ENCODE results near the gene HDAC6. TPM values are rescaled to one million over a fixed set of nuclear protein-coding genes. Genes with fewer than 3 reads are reported as not detected.

The HDAC6 gene
- total RNA-seq, 2 experiments from 2014 or later, result 71.8 to 81.9 TPM

DNA sequence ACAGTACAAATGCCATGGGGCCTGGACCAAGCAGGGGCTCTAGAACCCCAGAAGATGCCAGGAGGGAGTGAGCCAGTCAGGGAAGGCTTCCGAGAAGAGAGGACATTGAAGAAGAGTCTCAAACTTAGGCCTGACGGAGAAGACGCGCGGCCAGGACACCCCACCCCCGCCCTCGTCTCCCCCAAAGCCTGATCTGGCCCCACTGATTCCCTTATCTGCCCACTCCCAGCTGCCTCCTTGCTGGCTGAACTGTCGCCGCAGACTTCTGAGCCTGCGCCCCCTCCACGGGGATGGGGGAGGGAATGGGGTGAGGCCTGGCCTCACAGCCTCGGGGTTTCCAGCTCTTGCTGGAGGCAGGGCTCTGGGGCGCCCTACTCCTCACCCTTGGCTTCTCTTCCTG is 19.1 kb upstream of the HDAC6 start:
- H3K27me3 Mint-ChIP-seq, result no peaks in the 10 kb centered on the region
- no peaks in the 10 kb centered on the region for H3K9me3 Mint-ChIP-seq
- H3K4me3 Mint-ChIP-seq, result no peak overlapping the region
- ChIA-PET POLR2A (no interaction called here), CTCF (no interaction called here)
- DNase-seq, result no peak
- intact Hi-C loops (cut with micrococcal nuclease), result no loop called here
- H3K36me3 Mint-ChIP-seq, result no peaks in the 10 kb centered on the region
- H3K27ac Mint-ChIP-seq, result no peak overlapping the region
- no peaks in the 10 kb centered on the region for H3K4me1 Mint-ChIP-seq (ENCODE audit: low read depth)

GRCh38 chrX:48784726-48785125 is 17.1 kb upstream of the HDAC6 start:
- Mint-ChIP-seq H3K4me1 (ENCODE audit: low read depth) (peaks cover 7% of the 10 kb centered on the region), H3K4me3 (no peak overlapping the region), H3K36me3 (no peaks in the 10 kb centered on the region), H3K9me3 (no peaks in the 10 kb centered on the region), H3K27me3 (no peaks in the 10 kb centered on the region), H3K27ac (no peak overlapping the region)
- intact Hi-C loops (cut with micrococcal nuclease), result no loop called here
- ChIA-PET POLR2A (interaction anchor here (0.9 kb wide), 1 partner anchor 172 kb away, joined by 3 read pairs; the partner anchor contains the start of gene OTUD5), CTCF (no interaction called here)
- no peak for DNase-seq

DNA sequence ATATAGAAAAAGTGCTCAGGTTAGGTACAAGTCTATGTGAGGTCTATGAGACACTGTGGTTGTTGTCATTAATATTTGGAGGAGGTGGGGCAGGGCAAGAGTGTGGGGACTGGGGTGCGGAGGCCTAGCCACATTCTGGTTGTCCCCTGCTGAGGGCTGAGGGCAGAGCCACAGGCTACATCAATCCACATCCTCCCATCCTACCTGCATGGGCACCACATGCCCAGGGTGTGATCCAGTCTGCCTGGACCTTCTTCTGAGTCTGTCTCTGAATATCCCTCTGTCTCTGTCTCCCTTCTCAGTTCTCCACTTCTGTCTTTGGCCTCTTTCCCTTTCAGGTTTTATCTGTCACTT is 16.7 kb upstream of the HDAC6 start:
- Mint-ChIP-seq H3K27ac (no peak overlapping the region), H3K4me1 (ENCODE audit: low read depth) (peaks cover 8% of the 10 kb centered on the region), H3K4me3 (no peak overlapping the region), H3K9me3 (no peaks in the 10 kb centered on the region), H3K27me3 (no peaks in the 10 kb centered on the region), H3K36me3 (no peaks in the 10 kb centered on the region)
- intact Hi-C loops (cut with micrococcal nuclease), result no loop called here
- ChIA-PET POLR2A (interaction anchor here (0.9 kb wide), 1 partner anchor 172 kb away, joined by 3 read pairs; the partner anchor contains the start of gene OTUD5), CTCF (no interaction called here)
- DNase-seq, result no peak

- H3K27me3 Mint-ChIP-seq, result no peaks in the 10 kb centered on the region
- POLR2A ChIA-PET, result no interaction called here
- no peaks in the 10 kb centered on the region for H3K9me3 Mint-ChIP-seq
- intact Hi-C loops (cut with micrococcal nuclease), result no loop called here
- H3K27ac Mint-ChIP-seq, result no peak overlapping the region
- no peak for DNase-seq
- CTCF ChIA-PET, result no interaction called here
- H3K4me3 Mint-ChIP-seq, result no peak overlapping the region
- H3K4me1 Mint-ChIP-seq (ENCODE audit: low read depth), result peaks cover 8% of the 10 kb centered on the region
- H3K36me3 Mint-ChIP-seq, result no peaks in the 10 kb centered on the region
These were observed 16.2 kb upstream of the HDAC6 start for GRCh38 chrX:48785540-48786214.

DNA sequence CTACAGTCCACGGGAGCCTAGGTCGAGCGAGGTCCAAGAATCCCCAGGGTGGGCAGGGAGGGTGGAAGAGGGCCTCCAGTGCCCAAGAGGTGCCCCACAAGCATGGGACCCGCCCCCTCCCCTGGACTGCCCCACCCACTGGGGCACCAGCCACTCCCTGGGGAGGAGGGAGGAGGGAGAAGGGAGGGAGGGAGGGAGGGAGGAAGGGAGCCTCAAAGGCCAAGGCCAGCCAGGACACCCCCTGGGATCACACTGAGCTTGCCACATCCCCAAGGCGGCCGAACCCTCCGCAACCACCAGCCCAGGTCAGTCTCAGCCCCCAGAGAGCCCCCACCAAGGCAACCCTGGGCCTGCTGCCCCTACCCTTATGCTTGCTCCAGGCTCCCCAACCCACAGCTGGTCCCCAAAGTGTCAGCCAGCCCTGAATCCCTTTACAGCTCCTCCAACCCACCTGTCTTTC is 15.5 kb upstream of the HDAC6 start, which contains the start of gene GATA1:
Gene GATA1 (plus strand): TSS at position 250 of the 460 bp plus-strand sequence. CDS start 4,520 bp downstream, outside the sequence.
- no peak within 1 kb of the TSS for H3K27ac Mint-ChIP-seq
- H3K4me3 Mint-ChIP-seq, result no peak within 1 kb of the TSS
- intact Hi-C loops (cut with micrococcal nuclease), result no loop called here
- no peaks in the 10 kb centered on the region for H3K9me3 Mint-ChIP-seq
- POLR2A ChIA-PET, result no interaction called here
- no peaks in the 10 kb centered on the region for H3K36me3 Mint-ChIP-seq
- H3K27me3 Mint-ChIP-seq, result no peaks in the 10 kb centered on the region
- CTCF ChIA-PET, result no interaction called here
- no peak for DNase-seq
- peaks cover 8% of the 10 kb centered on the region for H3K4me1 Mint-ChIP-seq (ENCODE audit: low read depth)

DNA sequence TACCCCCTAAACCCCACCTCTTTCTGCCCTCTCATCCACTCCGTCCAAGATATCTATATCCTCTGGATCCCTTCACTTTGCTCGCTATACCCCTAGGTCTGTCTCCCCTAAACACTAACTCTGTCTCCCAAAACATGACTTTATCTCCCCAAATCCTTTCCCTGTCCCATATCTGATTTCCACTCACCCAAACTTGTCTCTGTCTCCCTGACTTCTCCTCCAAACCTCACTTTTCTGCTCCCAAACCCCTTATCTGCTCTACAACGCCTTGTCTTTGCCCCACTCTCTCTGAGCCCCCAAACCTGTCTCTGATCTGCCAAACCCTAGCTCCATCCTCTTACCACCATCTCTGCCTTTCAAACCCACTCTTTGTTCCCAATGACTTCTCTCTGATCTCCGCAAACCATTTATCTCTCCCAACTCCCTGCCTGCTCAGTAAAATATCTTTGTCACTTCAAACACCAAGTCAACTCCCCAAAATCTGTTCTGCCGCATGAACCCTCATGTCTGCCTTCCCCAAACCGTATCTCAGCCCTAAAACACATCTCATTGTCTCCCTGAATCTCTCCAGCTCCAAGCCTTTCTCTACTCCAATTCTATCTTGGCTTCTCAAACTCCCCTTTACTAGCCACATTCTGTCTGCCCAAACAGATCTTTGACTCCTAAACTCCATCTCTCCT is 14.9 kb upstream of the HDAC6 start:
- POLR2A ChIA-PET, result no interaction called here
- H3K27me3 Mint-ChIP-seq, result no peaks in the 10 kb centered on the region
- intact Hi-C loops (cut with micrococcal nuclease), result no loop called here

DNA sequence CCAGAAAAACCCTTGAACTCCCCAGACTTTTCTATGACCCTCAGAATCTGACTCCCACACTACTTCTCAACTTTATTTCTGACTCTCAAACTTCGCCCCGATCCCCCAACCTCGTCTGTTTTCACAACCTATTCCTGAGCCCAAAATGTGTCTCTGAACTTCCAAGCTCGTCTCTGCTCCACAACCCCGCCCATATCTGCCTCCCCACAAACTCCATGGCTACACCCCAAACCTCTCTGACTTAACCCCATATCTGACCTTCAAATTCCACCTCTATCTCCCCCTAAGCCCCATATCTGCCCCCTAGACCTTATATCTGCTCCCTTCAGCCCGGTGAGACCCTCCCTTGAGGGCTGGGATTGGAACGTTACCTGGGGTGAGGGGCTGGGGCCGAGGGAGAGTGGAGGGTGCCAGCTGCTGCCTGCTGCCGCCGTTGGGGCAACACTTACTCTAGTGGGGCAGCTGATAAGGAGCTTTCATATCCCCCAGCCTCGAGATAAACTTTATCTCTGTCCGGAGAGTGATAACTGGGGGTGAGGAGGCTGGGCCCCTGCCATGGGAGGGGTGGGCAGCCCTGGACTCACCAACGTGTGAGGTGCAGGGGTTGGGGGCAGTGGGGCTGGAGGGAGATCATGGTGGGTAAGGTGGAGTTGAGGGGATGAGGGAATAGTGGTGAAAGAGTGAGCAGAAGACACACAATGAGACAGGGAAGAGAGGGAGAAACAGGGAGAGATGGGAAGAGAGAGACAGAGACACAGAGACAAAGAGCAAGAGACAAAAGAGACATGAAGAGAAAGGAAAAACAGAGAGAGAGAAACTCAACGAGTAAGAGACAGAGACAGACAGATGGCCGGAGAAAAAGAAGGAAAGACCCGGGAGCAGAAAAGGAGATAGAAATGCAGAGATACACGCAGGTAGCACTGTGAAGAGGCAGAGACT is 14.1 kb upstream of the HDAC6 start:
- no peaks in the 10 kb centered on the region for H3K36me3 Mint-ChIP-seq
- ChIA-PET POLR2A (no interaction called here), CTCF (no interaction called here)
- no peak overlapping the region for H3K4me3 Mint-ChIP-seq
- H3K27ac Mint-ChIP-seq, result no peak overlapping the region
- no peaks in the 10 kb centered on the region for H3K9me3 Mint-ChIP-seq
- H3K4me1 Mint-ChIP-seq (ENCODE audit: low read depth), result peaks cover 8% of the 10 kb centered on the region
- intact Hi-C loops (cut with micrococcal nuclease), result no loop called here
- H3K27me3 Mint-ChIP-seq, result no peaks in the 10 kb centered on the region
- DNase-seq, result no peak

More for the DNA sequence above, 14.9 kb upstream of the HDAC6 start:
- DNase-seq, result no peak
- CTCF ChIA-PET, result no interaction called here
- Mint-ChIP-seq H3K4me3 (no peak overlapping the region), H3K27ac (no peak overlapping the region), H3K4me1 (ENCODE audit: low read depth) (peaks cover 8% of the 10 kb centered on the region), H3K9me3 (no peaks in the 10 kb centered on the region), H3K36me3 (no peaks in the 10 kb centered on the region)

- ChIA-PET POLR2A (no interaction called here), CTCF (no interaction called here)
- intact Hi-C loops (cut with micrococcal nuclease), result no loop called here
- Mint-ChIP-seq H3K4me3 (no peak overlapping the region), H3K4me1 (ENCODE audit: low read depth) (peaks cover 8% of the 10 kb centered on the region), H3K27me3 (no peaks in the 10 kb centered on the region), H3K27ac (no peak overlapping the region), H3K36me3 (no peaks in the 10 kb centered on the region), H3K9me3 (no peaks in the 10 kb centered on the region)
- no peak for DNase-seq
These were observed 12.3 kb upstream of the HDAC6 start for GRCh38 chrX:48789366-48790220.

- Mint-ChIP-seq H3K27ac (no peak overlapping the region), H3K4me3 (no peak overlapping the region), H3K9me3 (no peaks in the 10 kb centered on the region), H3K36me3 (no peaks in the 10 kb centered on the region), H3K27me3 (no peaks in the 10 kb centered on the region), H3K4me1 (ENCODE audit: low read depth) (peaks cover 8% of the 10 kb centered on the region)
- CTCF ChIA-PET, result no interaction called here
- intact Hi-C loops (cut with micrococcal nuclease), result no loop called here
- POLR2A ChIA-PET, result no interaction called here
- no peak for DNase-seq
These were observed 11.4 kb upstream of the HDAC6 start for GRCh38 chrX:48790477-48790876.

DNA sequence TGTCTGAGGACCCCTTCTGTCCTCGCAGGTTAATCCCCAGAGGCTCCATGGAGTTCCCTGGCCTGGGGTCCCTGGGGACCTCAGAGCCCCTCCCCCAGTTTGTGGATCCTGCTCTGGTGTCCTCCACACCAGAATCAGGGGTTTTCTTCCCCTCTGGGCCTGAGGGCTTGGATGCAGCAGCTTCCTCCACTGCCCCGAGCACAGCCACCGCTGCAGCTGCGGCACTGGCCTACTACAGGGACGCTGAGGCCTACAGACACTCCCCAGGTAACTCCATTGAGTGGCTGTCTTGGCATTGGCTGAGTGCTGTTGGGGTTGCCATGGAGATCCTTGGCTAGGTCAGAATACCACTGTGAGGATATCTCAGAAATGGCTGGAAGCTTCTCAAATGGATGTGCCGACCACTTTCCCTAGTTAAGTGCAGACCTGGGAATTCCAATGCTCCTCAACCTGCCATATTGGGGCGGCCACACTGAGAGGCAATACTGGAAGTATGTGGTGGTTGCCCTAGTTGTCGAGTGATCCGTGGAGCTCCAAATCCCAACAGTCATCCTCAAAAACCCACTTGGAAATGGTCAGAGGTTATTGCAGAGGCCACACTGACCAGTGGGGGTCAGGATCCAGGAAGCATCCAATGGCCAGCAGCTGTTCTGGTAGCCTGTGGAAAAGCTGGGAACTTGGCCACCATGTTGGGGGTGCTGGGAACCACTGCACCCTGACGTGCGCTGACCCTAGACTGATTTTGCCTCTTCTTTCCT is 10.6 kb upstream of the HDAC6 start:
- Mint-ChIP-seq H3K4me1 (ENCODE audit: low read depth) (peaks cover 8% of the 10 kb centered on the region), H3K4me3 (no peak overlapping the region), H3K36me3 (no peaks in the 10 kb centered on the region), H3K27me3 (no peaks in the 10 kb centered on the region), H3K27ac (no peak overlapping the region), H3K9me3 (no peaks in the 10 kb centered on the region)
- DNase-seq, result no peak
- intact Hi-C loops (cut with micrococcal nuclease), result no loop called here
- ChIA-PET POLR2A (no interaction called here), CTCF (no interaction called here)

GRCh38 chrX:48792219-48792618 is 9.6 kb upstream of the HDAC6 start:
- DNase-seq, result no peak
- Mint-ChIP-seq H3K36me3 (no peaks in the 10 kb centered on the region), H3K4me1 (ENCODE audit: low read depth) (peaks cover 8% of the 10 kb centered on the region), H3K27me3 (no peaks in the 10 kb centered on the region), H3K27ac (no peak overlapping the region), H3K4me3 (no peak overlapping the region), H3K9me3 (no peaks in the 10 kb centered on the region)
- intact Hi-C loops (cut with micrococcal nuclease), result no loop called here
- ChIA-PET POLR2A (no interaction called here), CTCF (no interaction called here)

All from activated CD4-positive, alpha-beta memory T cell treated with anti-CD3 and anti-CD28 coated beads for 36 hours (primary cell).